HCT116 (cell line): Measurements from ENCODE around the gene PPM1H.

ENCODE experiments used
- EZH2 ChIP-seq: fragments of 200-600 bp; sonication (generic); IDR thresholded peaks from 2 replicates; pipeline ENCODE4 v1.6.1; 2017; ENCODE audit warnings: antibody characterized with exemption, mixed run types
- EZH2phosphoT487 ChIP-seq: fragments of 200-600 bp; IDR thresholded peaks from 2 replicates; pipeline ENCODE4 v1.6.1; 2018; ENCODE audit warnings: antibody characterized with exemption, borderline replicate concordance
- FOSL1 ChIP-seq: IDR thresholded peaks from 2 replicates; pipeline ENCODE4 v1.6.1; 2012; ENCODE audit warnings: low read depth
- JUND ChIP-seq: IDR thresholded peaks from 2 replicates; pipeline ENCODE4 v1.6.1; 2012
- POLR2A ChIP-seq: IDR thresholded peaks from 2 replicates; pipeline ENCODE4 v1.7.0; 2011; ENCODE audit warnings: borderline replicate concordance; ENCODE audit not compliant: insufficient read depth, insufficient read length; ENCODE audit errors: extremely low read depth
- POLR2AphosphoS5 ChIP-seq: IDR thresholded peaks from 2 replicates; pipeline ENCODE4 v1.6.1; 2011; ENCODE audit warnings: mild to moderate bottlenecking, low read depth, low read length, moderate library complexity
- SIN3A ChIP-seq: IDR thresholded peaks from 2 replicates; pipeline ENCODE4 v1.6.1; 2012; ENCODE audit warnings: low read depth
- YY1 ChIP-seq: IDR thresholded peaks from 2 replicates; pipeline ENCODE4 v1.6.1; 2011; ENCODE audit warnings: low read length, low read depth, moderate library complexity, mild to moderate bottlenecking; ENCODE audit not compliant: insufficient replicate concordance; ENCODE audit errors: extremely low read depth
- ZFX ChIP-seq: fragments of 450-650 bp; IDR thresholded peaks from 2 replicates; pipeline ENCODE4 v1.6.1; 2017
- TF ChIP-seq, protein P1 (sequence below), 3 experiments: fragments of 200-600 bp in 1 of 3; sonication (generic) in 1 of 3; IDR thresholded peaks in 2 of 3; conservative IDR thresholded peaks in 1 of 3; 2 replicates each; pipeline ENCODE4 v1.5.1; 2012 to 2017; ENCODE audit warnings: low read depth in 2 of 3, low read length in 2 of 3, antibody characterized with exemption in 1 of 3, borderline replicate concordance in 1 of 3, control low read depth in 1 of 3, mild to moderate bottlenecking in 1 of 3, mixed read lengths in 1 of 3, mixed run types in 1 of 3, moderate library complexity in 1 of 3; ENCODE audit not compliant: insufficient read depth in 1 of 3
- TF ChIP-seq, protein P2 (sequence below): IDR thresholded peaks from 2 replicates; pipeline ENCODE4 v1.6.1; 2012
- TF ChIP-seq, protein P3 (sequence below): IDR thresholded peaks from 2 replicates; pipeline ENCODE4 v1.6.1; 2012; ENCODE audit warnings: low read depth

DNA sequence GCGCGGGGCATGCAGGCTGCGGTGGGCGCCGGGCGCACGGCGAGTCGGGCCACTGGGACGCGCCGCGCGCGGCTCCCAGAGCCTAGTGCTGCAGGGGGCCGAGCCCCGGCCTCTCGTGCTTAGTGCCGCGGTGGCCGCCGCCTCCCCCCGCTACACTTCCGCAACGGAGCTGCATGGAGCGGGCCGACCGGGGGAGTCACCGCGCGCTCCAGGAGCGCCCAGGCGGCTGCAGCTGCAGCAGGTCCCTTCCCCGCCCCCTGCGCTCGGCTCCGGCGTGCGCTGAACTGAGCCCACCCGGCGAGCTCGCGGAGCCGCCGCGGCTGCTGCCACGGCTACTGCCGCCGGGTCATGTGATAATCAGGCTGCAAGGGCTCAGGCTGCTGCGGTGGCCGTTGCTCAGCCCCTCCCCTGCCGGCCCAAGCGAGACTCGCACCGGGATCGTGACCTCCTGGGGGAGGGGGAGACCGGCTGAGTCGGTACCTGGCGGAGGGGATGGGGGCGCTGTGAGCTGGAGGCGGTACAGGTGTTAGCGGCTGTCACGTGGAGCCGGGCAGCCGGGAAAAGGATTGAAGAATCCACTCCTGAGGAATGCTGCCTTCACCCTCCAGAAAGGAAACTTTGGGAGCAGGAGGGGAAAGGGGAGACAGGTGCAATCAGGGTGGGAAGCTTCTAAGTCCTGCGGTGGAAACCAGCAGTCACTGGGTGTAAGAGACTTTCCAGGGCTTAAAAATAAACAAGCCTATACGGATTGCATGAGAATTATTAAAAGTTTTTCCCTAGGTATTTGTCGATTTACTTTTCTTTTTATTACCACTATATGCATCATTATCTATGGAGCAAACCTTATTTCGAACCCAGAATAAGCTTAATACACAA lies at the start of gene PPM1H:
- TF ChIP-seq, protein P1, sequence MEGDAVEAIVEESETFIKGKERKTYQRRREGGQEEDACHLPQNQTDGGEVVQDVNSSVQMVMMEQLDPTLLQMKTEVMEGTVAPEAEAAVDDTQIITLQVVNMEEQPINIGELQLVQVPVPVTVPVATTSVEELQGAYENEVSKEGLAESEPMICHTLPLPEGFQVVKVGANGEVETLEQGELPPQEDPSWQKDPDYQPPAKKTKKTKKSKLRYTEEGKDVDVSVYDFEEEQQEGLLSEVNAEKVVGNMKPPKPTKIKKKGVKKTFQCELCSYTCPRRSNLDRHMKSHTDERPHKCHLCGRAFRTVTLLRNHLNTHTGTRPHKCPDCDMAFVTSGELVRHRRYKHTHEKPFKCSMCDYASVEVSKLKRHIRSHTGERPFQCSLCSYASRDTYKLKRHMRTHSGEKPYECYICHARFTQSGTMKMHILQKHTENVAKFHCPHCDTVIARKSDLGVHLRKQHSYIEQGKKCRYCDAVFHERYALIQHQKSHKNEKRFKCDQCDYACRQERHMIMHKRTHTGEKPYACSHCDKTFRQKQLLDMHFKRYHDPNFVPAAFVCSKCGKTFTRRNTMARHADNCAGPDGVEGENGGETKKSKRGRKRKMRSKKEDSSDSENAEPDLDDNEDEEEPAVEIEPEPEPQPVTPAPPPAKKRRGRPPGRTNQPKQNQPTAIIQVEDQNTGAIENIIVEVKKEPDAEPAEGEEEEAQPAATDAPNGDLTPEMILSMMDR (IDR thresholded peaks at IDR 0.05 in 2 of 3, conservative IDR thresholded peaks at IDR 0.05 in 1 of 3; ENCODE audit: borderline replicate concordance in 1 of 3, insufficient read depth in 1 of 3, low read depth in 2 of 3, low read length in 2 of 3): peak; percentile 48 to 70 (median 69); a peak in 5 of 6 replicates
- no peak for TF ChIP-seq EZH2
- TF ChIP-seq POLR2A: peak; percentile 69
- peak; percentile 82 for TF ChIP-seq POLR2AphosphoS5
- TF ChIP-seq, protein P2, sequence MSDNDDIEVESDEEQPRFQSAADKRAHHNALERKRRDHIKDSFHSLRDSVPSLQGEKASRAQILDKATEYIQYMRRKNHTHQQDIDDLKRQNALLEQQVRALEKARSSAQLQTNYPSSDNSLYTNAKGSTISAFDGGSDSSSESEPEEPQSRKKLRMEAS: peak; percentile 97
- peak; percentile 63 for TF ChIP-seq SIN3A
- peak; percentile 50; the same call in 1 of the 2 replicates for TF ChIP-seq ZFX
- TF ChIP-seq YY1: peak; percentile 46
- no peak for TF ChIP-seq EZH2phosphoT487
- TF ChIP-seq JUND: no peak
- no peak for TF ChIP-seq FOSL1
- TF ChIP-seq, protein P3, sequence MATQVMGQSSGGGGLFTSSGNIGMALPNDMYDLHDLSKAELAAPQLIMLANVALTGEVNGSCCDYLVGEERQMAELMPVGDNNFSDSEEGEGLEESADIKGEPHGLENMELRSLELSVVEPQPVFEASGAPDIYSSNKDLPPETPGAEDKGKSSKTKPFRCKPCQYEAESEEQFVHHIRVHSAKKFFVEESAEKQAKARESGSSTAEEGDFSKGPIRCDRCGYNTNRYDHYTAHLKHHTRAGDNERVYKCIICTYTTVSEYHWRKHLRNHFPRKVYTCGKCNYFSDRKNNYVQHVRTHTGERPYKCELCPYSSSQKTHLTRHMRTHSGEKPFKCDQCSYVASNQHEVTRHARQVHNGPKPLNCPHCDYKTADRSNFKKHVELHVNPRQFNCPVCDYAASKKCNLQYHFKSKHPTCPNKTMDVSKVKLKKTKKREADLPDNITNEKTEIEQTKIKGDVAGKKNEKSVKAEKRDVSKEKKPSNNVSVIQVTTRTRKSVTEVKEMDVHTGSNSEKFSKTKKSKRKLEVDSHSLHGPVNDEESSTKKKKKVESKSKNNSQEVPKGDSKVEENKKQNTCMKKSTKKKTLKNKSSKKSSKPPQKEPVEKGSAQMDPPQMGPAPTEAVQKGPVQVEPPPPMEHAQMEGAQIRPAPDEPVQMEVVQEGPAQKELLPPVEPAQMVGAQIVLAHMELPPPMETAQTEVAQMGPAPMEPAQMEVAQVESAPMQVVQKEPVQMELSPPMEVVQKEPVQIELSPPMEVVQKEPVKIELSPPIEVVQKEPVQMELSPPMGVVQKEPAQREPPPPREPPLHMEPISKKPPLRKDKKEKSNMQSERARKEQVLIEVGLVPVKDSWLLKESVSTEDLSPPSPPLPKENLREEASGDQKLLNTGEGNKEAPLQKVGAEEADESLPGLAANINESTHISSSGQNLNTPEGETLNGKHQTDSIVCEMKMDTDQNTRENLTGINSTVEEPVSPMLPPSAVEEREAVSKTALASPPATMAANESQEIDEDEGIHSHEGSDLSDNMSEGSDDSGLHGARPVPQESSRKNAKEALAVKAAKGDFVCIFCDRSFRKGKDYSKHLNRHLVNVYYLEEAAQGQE: no peak
